Smooth muscle cell (in vitro differentiated cells): ENCODE measurements around the gene HLA-B. TPM values are rescaled to one million over a fixed set of nuclear protein-coding genes. Genes with fewer than 3 reads are reported as not detected.

Source experiments
- DNase-seq: peaks from one replicate; lab custom pipeline; 2025; ENCODE audit not compliant: unreplicated experiment; lab: John Stamatoyannopoulos, UW
- H2AFZ ChIP-seq: fragments of 200-600 bp; sonication (generic); 2 replicates; pipeline ENCODE4 v1.6.0; 2016; ENCODE audit warnings: antibody characterized with exemption, low read depth, mild to moderate bottlenecking
- H3F3A ChIP-seq: fragments of 200-600 bp; sonication (generic); 2 replicates; pipeline ENCODE4 v1.6.0; 2017; ENCODE audit warnings: antibody characterized with exemption, low read depth
- H3K27ac ChIP-seq: fragments of 200-600 bp; sonication (generic); 2 replicates; pipeline ENCODE4 v1.5.1; 2016; ENCODE audit warnings: low read depth, mild to moderate bottlenecking
- H3K27me3 ChIP-seq: fragments of 200-600 bp; sonication (generic); 2 replicates; pipeline ENCODE4 v1.6.1; 2016; ENCODE audit warnings: low read depth, mild to moderate bottlenecking
- H3K36me3 ChIP-seq: fragments of 200-600 bp; sonication (generic); 2 replicates; pipeline ENCODE4 v1.5.1; 2016; ENCODE audit warnings: low read depth
- H3K4me1 ChIP-seq: fragments of 200-600 bp; sonication (generic); 2 replicates; pipeline ENCODE4 v1.5.1; 2016; ENCODE audit warnings: low read depth
- H3K4me2 ChIP-seq: fragments of 200-600 bp; sonication (generic); 2 replicates; pipeline ENCODE4 v1.6.0; 2016; ENCODE audit warnings: mild to moderate bottlenecking
- H3K4me3 ChIP-seq: fragments of 200-600 bp; sonication (generic); 2 replicates; pipeline ENCODE4 v1.5.1; 2016; ENCODE audit warnings: mild to moderate bottlenecking
- H3K79me2 ChIP-seq: fragments of 200-600 bp; sonication (generic); 2 replicates; pipeline ENCODE4 v1.6.0; 2016; ENCODE audit warnings: low read depth, mild to moderate bottlenecking
- H3K9ac ChIP-seq: fragments of 200-600 bp; sonication (generic); 2 replicates; pipeline ENCODE4 v1.6.0; 2016; ENCODE audit warnings: low read depth
- H3K9me3 ChIP-seq: fragments of 200-600 bp; sonication (generic); replicated peaks from 2 replicates; pipeline ENCODE4 v1.5.1; 2016; ENCODE audit warnings: low read depth
- H4K20me1 ChIP-seq: fragments of 200-600 bp; sonication (generic); 2 replicates; pipeline ENCODE4 v1.6.0; 2016; ENCODE audit warnings: low read depth
- CTCF ChIP-seq: fragments of 200-600 bp; sonication (generic); IDR thresholded peaks from 2 replicates; pipeline ENCODE4 v1.5.1; 2017; ENCODE audit warnings: borderline replicate concordance, mild to moderate bottlenecking, antibody characterized with exemption; ENCODE audit not compliant: insufficient read depth, poor library complexity, severe bottlenecking
- WGBS: methylation state at CpG from one replicate; pipeline ENCODE4 v1.1.7; 2016; ENCODE audit warnings: low lambda C conversion rate; 5-methylcytosine and 5-hydroxymethylcytosine counted together
- polyA plus RNA-seq: library from polyadenylated mRNA; unstranded; fragments of >200 nt; fragmentation: Nextera tagmentation; extraction: Ambion mirVana; gene quantifications from 2 replicates; pipeline ENCODE4 v1.2.1, GENCODE V29; 2016
- total RNA-seq: library from RNA; depleted of rRNA; stranded (reverse); fragments of >200 nt; gene quantifications from 2 replicates; pipeline ENCODE4 v1.2.3, GENCODE V29; 2014

The HLA-B gene
- total and polyA plus RNA-seq, 2 experiments from 2014 or later, result 646 to 2,794 TPM

- no peak overlapping the region for H3K9ac ChIP-seq
- H3K4me1 ChIP-seq, result no peaks in the 10 kb centered on the region
- no peak overlapping the region for H3K27ac ChIP-seq
- H3K27me3 ChIP-seq, result peaks cover 31% of the 10 kb centered on the region
- no peaks in the 10 kb centered on the region for H4K20me1 ChIP-seq
- H3K4me3 ChIP-seq, result no peak overlapping the region
- no peaks in the 10 kb centered on the region for H3K9me3 ChIP-seq
- WGBS, result 94% methylated on average over 2 of the region's 2 CpGs
- no peak for DNase-seq
- no peak overlapping the region for H3K4me2 ChIP-seq
- no peak overlapping the region for H2AFZ ChIP-seq
- H3K36me3 ChIP-seq, result no peaks in the 10 kb centered on the region
- no peaks in the 10 kb centered on the region for H3F3A ChIP-seq
- TF ChIP-seq CTCF, result no peak
- no peaks in the 10 kb centered on the region for H3K79me2 ChIP-seq
Observed at GRCh38 chr6:31368461-31368860, 11.5 kb upstream of the HLA-B start.

- Histone ChIP-seq H3K9ac (no peak overlapping the region), H3K4me1 (no peaks in the 10 kb centered on the region), H3K27ac (no peak overlapping the region), H3F3A (no peaks in the 10 kb centered on the region), H4K20me1 (no peaks in the 10 kb centered on the region), H3K4me2 (peak overlapping the region; percentile 55), H3K4me3 (peak overlapping the region; percentile 31), H3K79me2 (no peaks in the 10 kb centered on the region), H2AFZ (no peak overlapping the region), H3K9me3 (no peaks in the 10 kb centered on the region), H3K27me3 (peaks cover 43% of the 10 kb centered on the region), H3K36me3 (no peaks in the 10 kb centered on the region)
- 11% methylated on average over 30 of the region's 30 CpGs for WGBS
- peak; percentile 95 for TF ChIP-seq CTCF
- peak; percentile 75 for DNase-seq
Observed at GRCh38 chr6:31366693-31367470, 9.9 kb upstream of the HLA-B start.

GRCh38 chr6:31365864-31366263 is 8.9 kb upstream of the HLA-B start:
- Histone ChIP-seq H3K9me3 (no peaks in the 10 kb centered on the region), H3K4me1 (no peaks in the 10 kb centered on the region), H3K36me3 (no peaks in the 10 kb centered on the region), H3K9ac (no peak overlapping the region), H3K4me2 (no peak overlapping the region), H3F3A (no peaks in the 10 kb centered on the region), H4K20me1 (no peaks in the 10 kb centered on the region), H3K27ac (no peak overlapping the region), H2AFZ (no peak overlapping the region), H3K27me3 (peaks cover 46% of the 10 kb centered on the region), H3K4me3 (no peak overlapping the region), H3K79me2 (no peaks in the 10 kb centered on the region)
- DNase-seq, result no peak
- WGBS, result 85% methylated on average over 5 of the region's 5 CpGs
- no peak for TF ChIP-seq CTCF

DNA sequence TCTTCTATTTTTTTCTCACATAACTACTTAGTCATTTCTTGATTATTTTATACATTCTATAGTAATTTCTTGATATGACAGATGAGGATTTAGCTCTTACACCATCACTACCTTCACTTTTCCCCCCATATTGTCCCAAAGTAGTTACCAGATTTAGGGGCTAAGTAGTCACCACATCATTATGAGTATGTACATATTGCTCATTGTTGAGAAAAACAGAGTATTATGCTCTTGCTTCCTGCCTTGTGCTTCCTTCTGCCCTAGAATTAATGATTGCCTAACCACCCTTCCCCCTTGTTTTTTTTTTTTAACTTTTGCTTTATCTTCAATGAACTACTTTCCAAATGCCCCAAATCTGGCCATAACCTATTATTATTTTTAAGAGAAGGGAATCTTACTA is 6.8 kb upstream of the HLA-B start:
- H3K4me1 ChIP-seq, result no peaks in the 10 kb centered on the region
- no peak for TF ChIP-seq CTCF
- no peaks in the 10 kb centered on the region for H3K9me3 ChIP-seq
- H3F3A ChIP-seq, result no peaks in the 10 kb centered on the region
- no peak overlapping the region for H3K4me3 ChIP-seq
- H3K9ac ChIP-seq, result no peak overlapping the region
- DNase-seq, result no peak
- H3K79me2 ChIP-seq, result no peaks in the 10 kb centered on the region
- H3K27ac ChIP-seq, result no peak overlapping the region
- no peak overlapping the region for H2AFZ ChIP-seq
- no peaks in the 10 kb centered on the region for H4K20me1 ChIP-seq
- H3K36me3 ChIP-seq, result no peaks in the 10 kb centered on the region
- H3K27me3 ChIP-seq, result peaks cover 58% of the 10 kb centered on the region
- no peak overlapping the region for H3K4me2 ChIP-seq
